ENCODE results near the gene ATP2B2.

ATP2B2 gene

GRCh38 chr3:10338591-10339353 is 166.6 kb downstream of the ATP2B2 start:
- no peak overlapping the region for H2BK120ac ChIP-seq (ENCODE audit: low read depth, low read length)
- H2BK5ac ChIP-seq (ENCODE audit: low read length): no peak overlapping the region
- H4K5ac ChIP-seq (ENCODE audit: low read length): no peak overlapping the region
- no peaks in the 10 kb centered on the region for H3K27me3 ChIP-seq (ENCODE audit: insufficient read depth, low read length, poor library complexity)
- H3K56ac ChIP-seq (ENCODE audit: low read length): no peak overlapping the region
- H3K18ac ChIP-seq (ENCODE audit: low read length): no peak overlapping the region
- H3K79me1 ChIP-seq (ENCODE audit: low read length): no peaks in the 10 kb centered on the region
- no CpG with 5 or more reads among the region's 12 CpGs for WGBS (ENCODE audit: extremely low coverage, insufficient coverage, low lambda C conversion rate)
- H3K4me1 ChIP-seq (ENCODE audit: control insufficient read depth, low read depth, low read length): no peaks in the 10 kb centered on the region
- no peak overlapping the region for H4K8ac ChIP-seq (ENCODE audit: low read depth, low read length)
- no peak overlapping the region for H3K9ac ChIP-seq (ENCODE audit: low read length)
- no peaks in the 10 kb centered on the region for H3K79me2 ChIP-seq (ENCODE audit: control insufficient read depth, insufficient read depth, low read length)
- DNase-seq: peak; percentile 11
- no peak overlapping the region for H3K27ac ChIP-seq (ENCODE audit: low read depth, low read length)
- H3K4me3 ChIP-seq (ENCODE audit: low read length): no peak overlapping the region
- H3K4me2 ChIP-seq (ENCODE audit: low read length): no peak overlapping the region
- no peak overlapping the region for H3K4ac ChIP-seq (ENCODE audit: low read depth, low read length)
- no peaks in the 10 kb centered on the region for H3K36me3 ChIP-seq (ENCODE audit: control insufficient read depth, insufficient read depth, low read length)
- no peak overlapping the region for H2AK5ac ChIP-seq (ENCODE audit: low read length)
- H2BK15ac ChIP-seq (replicated peaks; ENCODE audit: low read depth): no peak overlapping the region
- H3K23ac ChIP-seq (ENCODE audit: low read length): peak overlapping the region; percentile 87

GRCh38 chr3:10338164-10338470 is 167.3 kb downstream of the ATP2B2 start:
- no CpG with 5 or more reads among the region's 16 CpGs for WGBS (ENCODE audit: extremely low coverage, insufficient coverage, low lambda C conversion rate)
- Histone ChIP-seq H3K36me3 (ENCODE audit: control insufficient read depth, insufficient read depth, low read length) (no peaks in the 10 kb centered on the region), H3K4me1 (ENCODE audit: control insufficient read depth, low read depth, low read length) (no peaks in the 10 kb centered on the region), H2BK120ac (ENCODE audit: low read depth, low read length) (no peak overlapping the region), H3K23ac (ENCODE audit: low read length) (no peak overlapping the region), H3K18ac (ENCODE audit: low read length) (no peak overlapping the region), H3K79me1 (ENCODE audit: low read length) (no peaks in the 10 kb centered on the region), H3K27ac (ENCODE audit: low read depth, low read length) (no peak overlapping the region), H2BK15ac (replicated peaks; ENCODE audit: low read depth) (no peak overlapping the region), H4K5ac (ENCODE audit: low read length) (no peak overlapping the region), H3K9ac (ENCODE audit: low read length) (no peak overlapping the region), H3K27me3 (ENCODE audit: insufficient read depth, low read length, poor library complexity) (no peaks in the 10 kb centered on the region), H3K79me2 (ENCODE audit: control insufficient read depth, insufficient read depth, low read length) (no peaks in the 10 kb centered on the region), H3K56ac (ENCODE audit: low read length) (no peak overlapping the region), H2BK5ac (ENCODE audit: low read length) (no peak overlapping the region), H3K4me3 (ENCODE audit: low read length) (no peak overlapping the region), H2AK5ac (ENCODE audit: low read length) (no peak overlapping the region), H3K4me2 (ENCODE audit: low read length) (no peak overlapping the region), H3K4ac (ENCODE audit: low read depth, low read length) (no peak overlapping the region), H4K8ac (ENCODE audit: low read depth, low read length) (no peak overlapping the region)
- no peak for DNase-seq

- Histone ChIP-seq H2BK5ac (ENCODE audit: low read length) (no peak overlapping the region), H3K36me3 (ENCODE audit: control insufficient read depth, insufficient read depth, low read length) (no peaks in the 10 kb centered on the region), H4K5ac (ENCODE audit: low read length) (no peak overlapping the region), H2BK15ac (replicated peaks; ENCODE audit: low read depth) (no peak overlapping the region), H3K79me1 (ENCODE audit: low read length) (no peaks in the 10 kb centered on the region), H3K79me2 (ENCODE audit: control insufficient read depth, insufficient read depth, low read length) (no peaks in the 10 kb centered on the region), H3K27ac (ENCODE audit: low read depth, low read length) (no peak overlapping the region), H3K9ac (ENCODE audit: low read length) (no peak overlapping the region), H3K4me1 (ENCODE audit: control insufficient read depth, low read depth, low read length) (no peaks in the 10 kb centered on the region), H3K4ac (ENCODE audit: low read depth, low read length) (no peak overlapping the region), H3K27me3 (ENCODE audit: insufficient read depth, low read length, poor library complexity) (no peaks in the 10 kb centered on the region), H2AK5ac (ENCODE audit: low read length) (no peak overlapping the region), H4K8ac (ENCODE audit: low read depth, low read length) (no peak overlapping the region), H3K4me2 (ENCODE audit: low read length) (no peak overlapping the region), H3K56ac (ENCODE audit: low read length) (no peak overlapping the region), H2BK120ac (ENCODE audit: low read depth, low read length) (no peak overlapping the region), H3K4me3 (ENCODE audit: low read length) (no peak overlapping the region), H3K23ac (ENCODE audit: low read length) (no peak overlapping the region), H3K18ac (ENCODE audit: low read length) (no peak overlapping the region)
- WGBS (ENCODE audit: extremely low coverage, insufficient coverage, low lambda C conversion rate): no CpG with 5 or more reads among the region's 20 CpGs
- no peak for DNase-seq
Observed at GRCh38 chr3:10337323-10338163, 167.8 kb downstream of the ATP2B2 start.

- no peak overlapping the region for H2BK120ac ChIP-seq (ENCODE audit: low read depth, low read length)
- H3K36me3 ChIP-seq (ENCODE audit: control insufficient read depth, insufficient read depth, low read length): no peaks in the 10 kb centered on the region
- H4K8ac ChIP-seq (ENCODE audit: low read depth, low read length): no peak overlapping the region
- H3K9ac ChIP-seq (ENCODE audit: low read length): no peak overlapping the region
- no peak overlapping the region for H4K5ac ChIP-seq (ENCODE audit: low read length)
- no peak overlapping the region for H3K4ac ChIP-seq (ENCODE audit: low read depth, low read length)
- no peaks in the 10 kb centered on the region for H3K79me2 ChIP-seq (ENCODE audit: control insufficient read depth, insufficient read depth, low read length)
- H3K23ac ChIP-seq (ENCODE audit: low read length): no peak overlapping the region
- no peak overlapping the region for H3K56ac ChIP-seq (ENCODE audit: low read length)
- no peaks in the 10 kb centered on the region for H3K27me3 ChIP-seq (ENCODE audit: insufficient read depth, low read length, poor library complexity)
- H2AK5ac ChIP-seq (ENCODE audit: low read length): no peak overlapping the region
- H3K4me2 ChIP-seq (ENCODE audit: low read length): no peak overlapping the region
- H2BK5ac ChIP-seq (ENCODE audit: low read length): no peak overlapping the region
- no peaks in the 10 kb centered on the region for H3K79me1 ChIP-seq (ENCODE audit: low read length)
- no peak overlapping the region for H3K27ac ChIP-seq (ENCODE audit: low read depth, low read length)
- no CpG with 5 or more reads among the region's 11 CpGs for WGBS (ENCODE audit: extremely low coverage, insufficient coverage, low lambda C conversion rate)
- H3K18ac ChIP-seq (ENCODE audit: low read length): no peak overlapping the region
- H3K4me1 ChIP-seq (ENCODE audit: control insufficient read depth, low read depth, low read length): no peaks in the 10 kb centered on the region
- no peak for DNase-seq
- H3K4me3 ChIP-seq (ENCODE audit: low read length): no peak overlapping the region
- H2BK15ac ChIP-seq (replicated peaks; ENCODE audit: low read depth): no peak overlapping the region
Observed at GRCh38 chr3:10336761-10337160, 168.6 kb downstream of the ATP2B2 start.

GRCh38 chr3:10335871-10336622 is 169.3 kb downstream of the ATP2B2 start:
- Histone ChIP-seq H2AK5ac (ENCODE audit: low read length) (no peak overlapping the region), H2BK15ac (replicated peaks; ENCODE audit: low read depth) (no peak overlapping the region), H3K4me1 (ENCODE audit: control insufficient read depth, low read depth, low read length) (no peaks in the 10 kb centered on the region), H3K79me1 (ENCODE audit: low read length) (no peaks in the 10 kb centered on the region), H4K8ac (ENCODE audit: low read depth, low read length) (no peak overlapping the region), H3K36me3 (ENCODE audit: control insufficient read depth, insufficient read depth, low read length) (no peaks in the 10 kb centered on the region), H2BK120ac (ENCODE audit: low read depth, low read length) (no peak overlapping the region), H3K4me3 (ENCODE audit: low read length) (no peak overlapping the region), H3K23ac (ENCODE audit: low read length) (no peak overlapping the region), H3K4me2 (ENCODE audit: low read length) (no peak overlapping the region), H3K56ac (ENCODE audit: low read length) (no peak overlapping the region), H3K79me2 (ENCODE audit: control insufficient read depth, insufficient read depth, low read length) (no peaks in the 10 kb centered on the region), H3K18ac (ENCODE audit: low read length) (no peak overlapping the region), H2BK5ac (ENCODE audit: low read length) (no peak overlapping the region), H3K4ac (ENCODE audit: low read depth, low read length) (no peak overlapping the region), H3K27me3 (ENCODE audit: insufficient read depth, low read length, poor library complexity) (no peaks in the 10 kb centered on the region), H3K9ac (ENCODE audit: low read length) (no peak overlapping the region), H4K5ac (ENCODE audit: low read length) (no peak overlapping the region), H3K27ac (ENCODE audit: low read depth, low read length) (no peak overlapping the region)
- whole genome bisulfite sequencing (ENCODE audit: extremely low coverage, insufficient coverage, low lambda C conversion rate): no CpG with 5 or more reads among the region's 29 CpGs
- no peak for DNase-seq

Data from mesendoderm (in vitro differentiated cells).